Measurements from ENCODE around the gene LRG1.

GRCh38 chr19:4503825-4504170 lies 36.0 kb downstream of the LRG1 start:
- TF ChIP-seq CTCF (IDR thresholded peaks at IDR 0.05) = no peak
- no peak for TF ChIP-seq EZH2 (IDR thresholded peaks at IDR 0.05)
- TF ChIP-seq EZH2phosphoT487 (IDR thresholded peaks at IDR 0.05) = no peak
